Endothelial cell (in vitro differentiated cells): ENCODE results near the gene SLC25A29. TPM values are rescaled to one million over a fixed set of nuclear protein-coding genes. Genes with fewer than 3 reads are reported as not detected.

Experiments
- DNase-seq: peaks from one replicate; pipeline ENCODE4 v3.0.0; 2021; ENCODE audit warnings: low spot score
- H3K27ac Mint-ChIP-seq: one replicate; pipeline ENCODE4 v1.8.0; 2021; ENCODE audit warnings: mixed read lengths, inconsistent platforms; ENCODE audit not compliant: unreplicated experiment
- H3K27me3 Mint-ChIP-seq: one replicate; pipeline ENCODE4 v1.8.0; 2021; ENCODE audit warnings: mild to moderate bottlenecking, moderate library complexity, mixed read lengths, inconsistent platforms; ENCODE audit not compliant: unreplicated experiment
- H3K36me3 Mint-ChIP-seq: one replicate; pipeline ENCODE4 v1.8.0; 2021; ENCODE audit warnings: mild to moderate bottlenecking, low read depth, mixed read lengths, inconsistent platforms; ENCODE audit not compliant: unreplicated experiment
- H3K4me1 Mint-ChIP-seq: one replicate; pipeline ENCODE4 v1.8.0; 2021; ENCODE audit warnings: mild to moderate bottlenecking, mixed read lengths, inconsistent platforms; ENCODE audit not compliant: unreplicated experiment
- H3K4me3 Mint-ChIP-seq: one replicate; pipeline ENCODE4 v1.8.0; 2021; ENCODE audit warnings: mild to moderate bottlenecking, mixed read lengths, inconsistent platforms; ENCODE audit not compliant: unreplicated experiment
- H3K9me3 Mint-ChIP-seq: one replicate; pipeline ENCODE4 v1.8.0; 2021; ENCODE audit warnings: mixed read lengths, inconsistent platforms; ENCODE audit not compliant: unreplicated experiment
- total RNA-seq: library from RNA; stranded (reverse); fragmentation: NEBNext Ultra II Directional; extraction: Animal tissue kit (Norgen Biotek cat#: 25700); gene quantifications from one replicate; pipeline ENCODE4 v1.2.1, GENCODE V29; 2021; ENCODE audit not compliant: unreplicated experiment
- TF ChIP-seq, protein P1 (sequence below): fragments of 200-600 bp; sonication (generic); IDR thresholded peaks from one replicate; pipeline ENCODE4 v1.5.0; 2021; ENCODE audit warnings: antibody characterized with exemption; ENCODE audit not compliant: unreplicated experiment

The SLC25A29 gene
- total RNA-seq, 1 donor from 2014 or later, result 165 TPM

DNA sequence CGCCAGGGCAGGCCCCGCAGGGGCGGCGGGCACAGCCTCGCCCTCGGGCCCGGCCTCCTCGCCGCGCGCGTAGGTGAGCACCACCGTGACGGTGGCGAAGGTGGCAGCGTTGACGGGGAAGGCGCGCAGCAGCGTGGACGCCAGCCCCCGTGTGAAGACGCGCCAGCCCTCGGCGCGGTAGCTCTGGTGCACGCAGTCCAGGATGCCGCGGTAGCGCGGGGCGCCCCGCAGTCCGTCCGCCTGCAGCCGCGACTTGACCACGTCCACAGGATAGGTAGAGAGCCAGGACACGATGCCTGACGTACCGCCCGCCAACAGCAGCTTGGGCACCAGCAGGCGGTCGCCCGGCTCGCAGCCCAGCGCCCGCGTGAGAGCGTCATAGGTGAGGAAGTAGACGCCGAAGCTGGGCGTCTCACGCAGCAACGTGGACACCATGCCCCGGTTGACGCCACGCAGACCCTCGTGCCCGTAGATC is 13.9 kb downstream of the SLC25A29 start:
- H3K27ac Mint-ChIP-seq, result no peak overlapping the region

DNA sequence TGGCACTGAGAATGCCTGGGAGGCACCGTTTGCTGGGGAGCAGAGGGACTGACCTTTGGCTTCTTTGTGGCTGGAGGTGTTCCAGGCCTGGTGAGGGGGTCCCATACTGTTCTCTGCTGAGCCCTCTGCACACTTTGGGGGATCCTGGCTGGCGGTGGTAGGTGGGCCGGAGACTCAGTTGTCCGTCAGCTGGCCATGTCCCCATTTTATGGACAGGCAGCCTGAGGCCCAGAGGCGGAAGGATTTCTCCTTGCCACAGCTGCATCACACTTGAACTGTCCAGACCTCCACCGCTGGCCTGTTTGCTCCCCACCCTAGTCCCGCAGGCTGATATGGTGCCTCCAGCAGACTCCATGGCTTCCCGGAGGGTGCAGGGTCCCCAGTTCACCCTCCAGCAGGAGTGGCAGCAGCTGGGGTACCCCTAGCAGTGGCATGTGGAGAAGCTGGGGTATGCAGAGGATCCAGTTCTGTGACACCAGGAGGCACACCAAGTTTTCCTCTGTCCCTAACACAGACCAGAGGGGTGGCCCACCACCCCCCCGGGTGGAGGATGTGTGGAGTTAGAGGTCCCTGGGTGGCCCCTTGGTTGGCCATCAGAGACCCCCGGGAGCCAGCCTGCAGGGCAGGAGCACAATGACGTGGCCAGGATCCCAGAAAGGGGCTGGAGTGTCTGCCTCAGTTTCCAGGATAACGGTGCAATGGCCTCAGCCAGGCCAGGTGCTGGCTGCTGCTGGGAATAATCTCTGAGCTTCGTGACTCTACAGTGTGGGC is 14.8 kb downstream of the SLC25A29 start:
- Mint-ChIP-seq H3K27ac (peak overlapping the region; percentile 30), H3K36me3 (peaks cover 5% of the 10 kb centered on the region), H3K9me3 (no peaks in the 10 kb centered on the region), H3K4me1 (peaks cover 3% of the 10 kb centered on the region), H3K4me3 (no peak overlapping the region), H3K27me3 (peaks cover 12% of the 10 kb centered on the region)
- no peak for DNase-seq
- TF ChIP-seq, protein P1, sequence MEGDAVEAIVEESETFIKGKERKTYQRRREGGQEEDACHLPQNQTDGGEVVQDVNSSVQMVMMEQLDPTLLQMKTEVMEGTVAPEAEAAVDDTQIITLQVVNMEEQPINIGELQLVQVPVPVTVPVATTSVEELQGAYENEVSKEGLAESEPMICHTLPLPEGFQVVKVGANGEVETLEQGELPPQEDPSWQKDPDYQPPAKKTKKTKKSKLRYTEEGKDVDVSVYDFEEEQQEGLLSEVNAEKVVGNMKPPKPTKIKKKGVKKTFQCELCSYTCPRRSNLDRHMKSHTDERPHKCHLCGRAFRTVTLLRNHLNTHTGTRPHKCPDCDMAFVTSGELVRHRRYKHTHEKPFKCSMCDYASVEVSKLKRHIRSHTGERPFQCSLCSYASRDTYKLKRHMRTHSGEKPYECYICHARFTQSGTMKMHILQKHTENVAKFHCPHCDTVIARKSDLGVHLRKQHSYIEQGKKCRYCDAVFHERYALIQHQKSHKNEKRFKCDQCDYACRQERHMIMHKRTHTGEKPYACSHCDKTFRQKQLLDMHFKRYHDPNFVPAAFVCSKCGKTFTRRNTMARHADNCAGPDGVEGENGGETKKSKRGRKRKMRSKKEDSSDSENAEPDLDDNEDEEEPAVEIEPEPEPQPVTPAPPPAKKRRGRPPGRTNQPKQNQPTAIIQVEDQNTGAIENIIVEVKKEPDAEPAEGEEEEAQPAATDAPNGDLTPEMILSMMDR, result no peak

More for the DNA sequence above, 13.9 kb downstream of the SLC25A29 start:
- peaks cover 3% of the 10 kb centered on the region for H3K4me1 Mint-ChIP-seq
- H3K4me3 Mint-ChIP-seq, result no peak overlapping the region
- no peaks in the 10 kb centered on the region for H3K9me3 Mint-ChIP-seq
- no peak for DNase-seq
- TF ChIP-seq, protein P1, result no peak
- peaks cover 8% of the 10 kb centered on the region for H3K36me3 Mint-ChIP-seq
- peaks cover 12% of the 10 kb centered on the region for H3K27me3 Mint-ChIP-seq

DNA sequence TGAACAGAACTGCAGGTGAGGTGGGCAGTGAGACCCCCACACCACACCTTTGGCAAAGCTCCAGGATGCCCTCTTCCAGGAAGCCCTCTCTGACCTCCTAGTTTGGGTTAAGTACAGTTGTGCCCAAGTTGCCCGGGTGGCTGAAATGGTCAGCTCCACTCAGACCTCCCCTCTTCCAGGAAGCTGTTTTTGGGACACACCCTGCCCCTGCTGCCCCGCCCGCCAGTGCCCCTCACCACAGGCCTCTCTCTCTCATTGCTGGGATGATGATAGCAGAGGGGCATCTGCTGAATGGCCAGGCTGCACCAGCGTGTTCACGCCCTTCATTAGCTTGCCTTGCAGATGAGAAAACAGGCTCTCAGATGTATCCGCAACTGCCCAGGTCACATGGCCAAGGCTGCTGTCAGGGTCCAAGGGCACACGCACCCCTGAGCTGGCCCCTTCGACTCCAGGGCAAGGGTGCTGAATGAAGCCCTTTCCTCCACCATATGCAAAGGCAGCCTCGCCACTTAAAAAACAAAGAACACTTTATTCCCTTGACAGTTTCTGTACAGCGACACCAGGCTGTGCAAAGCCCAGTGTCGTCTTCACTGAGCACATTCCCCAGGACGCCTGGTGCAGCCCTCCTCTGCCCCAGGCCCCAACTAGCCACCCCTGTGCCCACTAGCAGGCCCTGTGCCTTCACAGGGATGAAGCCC is 15.5 kb downstream of the SLC25A29 start:
- H3K4me1 Mint-ChIP-seq, result peaks cover 9% of the 10 kb centered on the region
- H3K4me3 Mint-ChIP-seq, result peak overlapping the region; percentile 31
- no peak overlapping the region for H3K27ac Mint-ChIP-seq

DNA sequence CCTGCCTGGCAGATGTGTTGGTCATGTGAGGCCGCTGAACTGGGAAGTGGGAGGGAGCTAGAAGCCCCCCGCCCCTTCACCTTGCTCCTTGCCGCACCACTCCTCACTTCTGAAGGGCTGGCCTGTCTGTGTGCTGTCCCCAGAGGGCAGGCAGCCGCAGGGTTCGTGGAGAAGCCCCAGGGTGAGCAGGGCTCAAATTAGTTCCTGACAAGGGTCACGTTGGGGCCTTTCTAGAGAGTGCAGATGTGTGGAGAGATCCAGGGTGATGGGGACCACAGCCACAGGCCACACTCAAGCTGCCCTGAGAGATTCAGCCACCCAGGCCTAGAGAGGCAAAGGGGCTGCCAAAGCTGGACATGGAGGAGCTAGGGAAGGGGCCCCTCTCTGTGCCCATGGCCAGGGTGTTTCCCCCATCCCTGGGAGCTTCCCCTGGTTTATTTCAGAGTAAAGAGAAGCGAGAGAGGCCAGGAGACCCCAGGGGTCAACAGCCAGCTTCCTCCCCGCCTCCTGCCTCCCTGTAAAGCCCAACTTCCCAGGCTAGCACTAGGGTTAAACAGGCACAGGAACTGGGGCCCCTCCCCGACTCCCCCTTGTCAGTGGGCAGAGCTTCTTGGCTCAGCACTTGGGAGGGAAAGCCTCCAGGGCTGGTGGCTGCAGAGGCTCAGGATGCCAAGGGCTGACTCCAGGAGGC is 16.2 kb downstream of the SLC25A29 start:
- peaks cover 15% of the 10 kb centered on the region for H3K27me3 Mint-ChIP-seq
- H3K27ac Mint-ChIP-seq, result no peak overlapping the region
- H3K4me1 Mint-ChIP-seq, result peaks cover 9% of the 10 kb centered on the region
- TF ChIP-seq, protein P1, result no peak
- H3K4me3 Mint-ChIP-seq, result no peak overlapping the region
- no peaks in the 10 kb centered on the region for H3K9me3 Mint-ChIP-seq
- H3K36me3 Mint-ChIP-seq, result peaks cover 5% of the 10 kb centered on the region
- no peak for DNase-seq

More for the DNA sequence above, 15.5 kb downstream of the SLC25A29 start:
- H3K9me3 Mint-ChIP-seq, result no peaks in the 10 kb centered on the region
- no peak for DNase-seq
- TF ChIP-seq, protein P1, result no peak
- peaks cover 15% of the 10 kb centered on the region for H3K27me3 Mint-ChIP-seq
- H3K36me3 Mint-ChIP-seq, result peaks cover 5% of the 10 kb centered on the region
